ENCODE measurements around the gene EXD3. TPM values are rescaled to one million over a fixed set of nuclear protein-coding genes. Genes with fewer than 3 reads are reported as not detected.

Gene EXD3
- total RNA-seq, 2 experiments from 2014 or later, result 20.8 to 27.0 TPM

GRCh38 chr9:137279741-137280473, 143.1 kb downstream of the EXD3 start:
- DNase-seq (ENCODE audit: low spot score), result no peak
- no peak overlapping the region for H2AFZ ChIP-seq (ENCODE audit: low read length)
- BruUV-seq (replicated peaks), result no TSS peak
- ChIA-PET POLR2A (no interaction called here), CTCF (ENCODE audit: unreplicated experiment) (no interaction called here)
- H3K9me2 ChIP-seq (ENCODE audit: insufficient read depth, low read length), result no peaks in the 10 kb centered on the region
- H3K4me3 ChIP-seq (ENCODE audit: low read depth, low read length, poor library complexity, severe bottlenecking), result no peak overlapping the region
- no peak overlapping the region for H3K4me2 ChIP-seq (ENCODE audit: low read length)
- H3K79me2 ChIP-seq (ENCODE audit: insufficient read depth, low read depth, low read length), result no peaks in the 10 kb centered on the region
- intact Hi-C loops (cut with micrococcal nuclease; ENCODE audit: unreplicated experiment), result no loop called here
- TF ChIP-seq CTCF (conservative IDR thresholded peaks at IDR 0.05; ENCODE audit: low read length), result no peak
- TF ChIP-seq EZH2phosphoT487 (IDR thresholded peaks at IDR 0.05; ENCODE audit: borderline replicate concordance, low read depth, low read length), result no peak
- H3K9me3 ChIP-seq (ENCODE audit: low read length), result no peaks in the 10 kb centered on the region
- H3K27ac ChIP-seq (ENCODE audit: low read depth, low read length, poor library complexity, severe bottlenecking), result no peak overlapping the region
- H3K36me3 ChIP-seq (ENCODE audit: insufficient read depth, low read length), result peaks cover 11% of the 10 kb centered on the region
- H4K20me1 ChIP-seq (ENCODE audit: insufficient read depth, low read length), result no peaks in the 10 kb centered on the region
- peaks cover 66% of the 10 kb centered on the region for H3K4me1 ChIP-seq (ENCODE audit: insufficient read depth, low read length, poor library complexity, severe bottlenecking)

GRCh38 chr9:137278721-137279711, 143.9 kb downstream of the EXD3 start:
- Histone ChIP-seq H3K4me1 (ENCODE audit: insufficient read depth, low read length, poor library complexity, severe bottlenecking) (peaks cover 75% of the 10 kb centered on the region), H2AFZ (ENCODE audit: low read length) (no peak overlapping the region), H3K9me2 (ENCODE audit: insufficient read depth, low read length) (no peaks in the 10 kb centered on the region), H3K4me2 (ENCODE audit: low read length) (peak overlapping the region; percentile 81; the same call in 1 of the 2 replicates), H4K20me1 (ENCODE audit: insufficient read depth, low read length) (no peaks in the 10 kb centered on the region), H3K36me3 (ENCODE audit: insufficient read depth, low read length) (peaks cover 9% of the 10 kb centered on the region; the same call in 1 of the 2 replicates), H3K79me2 (ENCODE audit: insufficient read depth, low read depth, low read length) (no peaks in the 10 kb centered on the region), H3K4me3 (ENCODE audit: low read depth, low read length, poor library complexity, severe bottlenecking) (no peak overlapping the region), H3K27ac (ENCODE audit: low read depth, low read length, poor library complexity, severe bottlenecking) (peak overlapping the region; percentile 77), H3K9me3 (ENCODE audit: low read length) (no peaks in the 10 kb centered on the region)
- TF ChIP-seq CTCF (conservative IDR thresholded peaks at IDR 0.05; ENCODE audit: low read length) (no peak), EZH2phosphoT487 (IDR thresholded peaks at IDR 0.05; ENCODE audit: borderline replicate concordance, low read depth, low read length) (no peak)
- BruUV-seq (replicated peaks), result no TSS peak
- DNase-seq (ENCODE audit: low spot score), result no peak
- intact Hi-C loops (cut with micrococcal nuclease; ENCODE audit: unreplicated experiment), result no loop called here
- ChIA-PET POLR2A (no interaction called here), CTCF (ENCODE audit: unreplicated experiment) (no interaction called here)
